Activated CD8-positive, alpha-beta memory T cell treated with anti-CD3 and anti-CD28 coated beads, Interleukin-2, amount 50 U/mL, for 1 hour (primary cell): ENCODE results near the gene SEPTIN8.

Experiments
- DNase-seq: peaks from one replicate; pipeline ENCODE4 v3.0.0-alpha.2; 2020; ENCODE audit errors: extremely low read depth

Gene SEPTIN8, protein sequence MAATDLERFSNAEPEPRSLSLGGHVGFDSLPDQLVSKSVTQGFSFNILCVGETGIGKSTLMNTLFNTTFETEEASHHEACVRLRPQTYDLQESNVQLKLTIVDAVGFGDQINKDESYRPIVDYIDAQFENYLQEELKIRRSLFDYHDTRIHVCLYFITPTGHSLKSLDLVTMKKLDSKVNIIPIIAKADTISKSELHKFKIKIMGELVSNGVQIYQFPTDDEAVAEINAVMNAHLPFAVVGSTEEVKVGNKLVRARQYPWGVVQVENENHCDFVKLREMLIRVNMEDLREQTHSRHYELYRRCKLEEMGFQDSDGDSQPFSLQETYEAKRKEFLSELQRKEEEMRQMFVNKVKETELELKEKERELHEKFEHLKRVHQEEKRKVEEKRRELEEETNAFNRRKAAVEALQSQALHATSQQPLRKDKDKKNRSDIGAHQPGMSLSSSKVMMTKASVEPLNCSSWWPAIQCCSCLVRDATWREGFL

GRCh38 chr5:132777209-132778069 lies at the start of gene SEPTIN8:
SEPTIN8 (minus strand) TSS chr5:132777239; CDS start chr5:132777137, 102 bp downstream.
- DNase-seq = no peak

- DNase-seq = no peak
These were observed 49.5 kb upstream of the SEPTIN8 start for GRCh38 chr5:132826424-132827082.

DNA sequence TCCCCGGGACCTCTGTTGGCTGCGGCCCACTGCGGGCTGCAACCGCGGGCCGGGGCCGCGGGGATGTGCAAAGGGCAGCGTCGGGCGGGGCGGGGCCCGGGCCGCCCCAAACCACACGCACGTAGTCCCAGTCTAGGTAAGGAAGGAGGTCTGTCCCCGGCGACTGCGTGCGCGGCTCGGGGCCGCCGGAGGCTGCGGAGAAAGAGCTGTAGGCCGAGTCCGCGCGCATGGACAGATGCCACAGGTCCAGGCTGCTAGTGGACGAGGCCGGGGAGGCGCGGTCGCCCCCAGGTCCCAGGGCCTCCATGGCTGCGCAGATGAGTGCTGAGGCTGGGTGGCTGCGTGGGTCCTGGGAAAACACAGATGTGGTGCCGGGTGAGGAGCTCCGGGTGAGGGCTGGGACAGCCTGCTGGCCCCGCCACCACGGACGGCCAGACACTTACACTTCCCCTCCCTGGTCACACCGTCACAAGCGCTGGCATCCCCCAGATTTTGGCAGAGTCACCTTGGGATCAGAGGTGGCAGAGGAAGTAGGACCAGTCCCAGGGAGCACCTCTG lies 48.9 kb upstream of the SEPTIN8 start:
- no peak for DNase-seq

- no peak for DNase-seq
These were observed 48.2 kb upstream of the SEPTIN8 start for GRCh38 chr5:132825033-132825833.

DNA sequence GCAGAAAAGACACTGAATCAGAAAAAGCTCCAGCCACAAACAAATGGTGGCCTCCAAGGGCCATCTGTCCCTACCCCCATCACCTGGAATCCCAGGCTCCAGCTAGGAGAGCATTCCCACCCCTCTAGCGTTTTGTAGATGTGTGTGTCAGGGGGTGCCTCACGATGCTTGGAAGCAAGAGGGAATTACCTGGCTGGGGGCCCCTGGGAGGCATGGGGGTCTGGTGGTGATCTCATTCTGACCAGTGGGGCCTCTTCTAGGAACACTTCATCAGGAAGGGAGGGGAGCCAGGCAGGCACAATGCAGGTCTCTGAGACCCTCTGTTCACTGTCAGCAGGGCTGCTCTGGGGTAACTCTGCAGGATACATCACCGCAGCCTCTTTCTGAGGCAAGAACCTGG lies 47.4 kb upstream of the SEPTIN8 start:
- no peak for DNase-seq

GRCh38 chr5:132823481-132824050 lies 46.5 kb upstream of the SEPTIN8 start:
- no peak for DNase-seq

- no peak for DNase-seq
These were observed 45.8 kb upstream of the SEPTIN8 start for GRCh38 chr5:132822650-132823480.

DNA sequence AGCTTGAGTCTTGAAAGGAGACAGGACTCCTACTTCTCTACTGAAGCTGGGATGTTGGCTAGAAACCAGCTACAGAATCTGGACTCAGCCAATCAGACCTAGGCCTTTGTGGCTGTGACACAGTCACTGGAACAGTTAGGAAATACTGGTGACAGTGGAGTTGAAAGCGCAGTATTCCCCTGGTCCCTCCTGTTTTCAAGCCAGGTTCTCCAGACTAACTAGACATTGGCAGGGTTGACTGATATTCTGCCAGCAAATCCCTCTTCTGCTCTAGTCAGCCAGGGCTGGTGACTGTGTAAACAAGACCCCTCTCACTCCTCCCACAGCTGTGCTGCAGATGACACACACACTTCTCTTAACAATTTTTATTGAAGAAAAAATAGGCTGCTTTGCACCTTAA lies 44.8 kb upstream of the SEPTIN8 start:
- DNase-seq = no peak

- DNase-seq = no peak
These were observed 44.3 kb upstream of the SEPTIN8 start for GRCh38 chr5:132821350-132821749.

DNA sequence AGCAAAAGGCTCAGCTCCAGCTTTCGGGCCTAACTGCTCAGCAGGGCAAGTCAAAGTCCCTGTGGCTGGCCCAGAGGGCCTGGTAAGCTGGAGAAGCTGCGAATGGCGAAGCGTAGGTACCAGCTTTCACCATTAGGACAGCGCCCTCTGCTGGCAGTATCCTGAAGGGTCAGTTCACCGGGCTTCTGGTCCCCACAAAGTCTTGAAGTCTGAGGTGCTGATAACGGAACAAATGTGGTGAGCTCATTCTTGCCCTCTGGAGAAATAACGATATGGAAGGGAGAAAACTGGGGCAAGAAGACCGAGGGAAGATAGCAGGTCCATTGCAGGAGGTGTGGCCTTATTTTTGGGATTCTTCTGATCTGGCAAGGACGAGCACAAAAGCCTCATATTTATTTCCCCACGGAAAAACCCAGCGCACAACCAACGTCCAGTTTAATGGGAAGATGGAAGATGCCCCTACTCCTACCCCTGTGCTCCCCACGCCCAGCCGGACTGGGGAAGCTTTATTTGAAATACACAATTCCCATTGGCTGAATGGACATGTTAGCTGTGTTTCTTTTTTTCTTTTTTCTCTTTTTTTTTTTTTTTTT lies 43.2 kb upstream of the SEPTIN8 start:
- peak; percentile 69 for DNase-seq

DNA sequence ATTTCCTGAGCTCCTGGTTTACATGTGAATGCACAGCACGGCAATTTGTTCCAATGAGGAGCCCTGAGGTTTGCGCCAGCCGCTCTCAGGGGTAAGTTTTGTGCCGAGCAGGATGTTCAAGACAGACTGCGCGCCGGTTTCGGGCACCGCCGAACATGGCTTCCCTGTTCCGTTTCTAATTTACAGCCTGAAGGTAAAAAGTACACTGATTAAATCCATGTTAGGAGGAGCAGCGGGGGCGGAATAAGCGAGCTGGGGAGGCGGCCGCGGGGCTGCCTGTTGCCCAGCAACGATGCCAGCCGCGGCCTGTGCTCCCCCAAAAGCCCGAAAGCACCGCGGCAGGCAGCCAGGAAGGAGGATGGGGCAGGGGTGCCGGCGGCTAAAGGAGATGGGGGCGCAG lies 42.4 kb upstream of the SEPTIN8 start:
- DNase-seq = no peak

DNA sequence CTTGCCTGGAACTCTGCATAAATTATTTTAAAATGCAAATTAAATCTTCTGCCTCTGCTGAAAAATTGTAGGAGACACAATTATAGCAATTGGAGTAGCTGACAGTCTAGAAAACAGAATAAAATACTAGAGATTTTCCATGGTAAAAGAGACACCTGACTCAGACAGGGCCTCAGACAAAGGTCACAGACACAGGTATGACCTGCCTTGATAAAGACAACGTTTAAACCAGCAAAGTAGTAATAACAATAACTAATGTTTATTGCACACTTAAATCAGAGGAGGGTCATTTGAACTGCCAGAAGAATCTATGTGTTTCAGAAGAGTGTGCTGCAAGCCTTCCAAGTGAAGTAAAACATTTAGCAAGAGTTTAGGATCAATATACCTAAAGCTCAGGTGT lies 40.0 kb upstream of the SEPTIN8 start:
- DNase-seq = no peak

DNA sequence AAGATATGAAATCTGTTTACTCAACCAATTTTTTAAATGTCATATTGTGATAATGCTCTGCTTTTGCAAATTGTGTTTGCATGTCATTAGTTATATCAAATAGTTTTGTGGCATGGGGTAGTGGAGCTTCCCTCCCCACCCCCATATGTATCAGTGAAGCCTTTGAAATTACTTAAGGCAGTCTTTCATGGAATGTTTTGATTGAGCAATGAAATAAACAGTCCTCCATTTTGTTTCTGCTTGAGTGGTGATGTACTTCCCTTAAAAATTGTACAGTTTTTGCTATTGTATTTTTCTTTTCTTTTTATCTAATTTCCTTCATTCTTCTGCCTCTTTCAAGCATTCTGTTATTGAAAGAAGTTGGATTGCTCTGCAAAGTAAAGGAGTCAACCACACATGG lies 39.5 kb upstream of the SEPTIN8 start:
- no peak for DNase-seq

DNA sequence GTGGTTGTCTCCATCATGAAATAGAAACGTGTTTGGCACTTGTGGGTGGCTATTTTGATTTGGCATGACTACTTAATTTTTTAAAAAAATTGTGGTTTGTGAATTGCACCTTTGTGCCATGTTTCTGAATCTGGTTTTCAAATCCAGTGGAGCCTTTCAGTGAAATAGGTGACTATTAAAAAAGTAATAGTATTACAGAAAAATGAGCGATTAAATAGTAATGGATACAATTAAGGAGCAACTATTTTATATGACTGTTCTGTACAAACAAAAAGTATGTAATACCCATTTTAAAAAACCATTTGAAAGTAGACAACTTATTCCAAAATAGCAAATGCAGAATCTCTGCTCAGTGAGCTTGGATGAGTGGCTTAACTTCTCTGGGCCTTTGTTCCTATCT lies 39.0 kb upstream of the SEPTIN8 start:
- no peak for DNase-seq

- DNase-seq = no peak
These were observed 38.4 kb upstream of the SEPTIN8 start for GRCh38 chr5:132815454-132815853.

DNA sequence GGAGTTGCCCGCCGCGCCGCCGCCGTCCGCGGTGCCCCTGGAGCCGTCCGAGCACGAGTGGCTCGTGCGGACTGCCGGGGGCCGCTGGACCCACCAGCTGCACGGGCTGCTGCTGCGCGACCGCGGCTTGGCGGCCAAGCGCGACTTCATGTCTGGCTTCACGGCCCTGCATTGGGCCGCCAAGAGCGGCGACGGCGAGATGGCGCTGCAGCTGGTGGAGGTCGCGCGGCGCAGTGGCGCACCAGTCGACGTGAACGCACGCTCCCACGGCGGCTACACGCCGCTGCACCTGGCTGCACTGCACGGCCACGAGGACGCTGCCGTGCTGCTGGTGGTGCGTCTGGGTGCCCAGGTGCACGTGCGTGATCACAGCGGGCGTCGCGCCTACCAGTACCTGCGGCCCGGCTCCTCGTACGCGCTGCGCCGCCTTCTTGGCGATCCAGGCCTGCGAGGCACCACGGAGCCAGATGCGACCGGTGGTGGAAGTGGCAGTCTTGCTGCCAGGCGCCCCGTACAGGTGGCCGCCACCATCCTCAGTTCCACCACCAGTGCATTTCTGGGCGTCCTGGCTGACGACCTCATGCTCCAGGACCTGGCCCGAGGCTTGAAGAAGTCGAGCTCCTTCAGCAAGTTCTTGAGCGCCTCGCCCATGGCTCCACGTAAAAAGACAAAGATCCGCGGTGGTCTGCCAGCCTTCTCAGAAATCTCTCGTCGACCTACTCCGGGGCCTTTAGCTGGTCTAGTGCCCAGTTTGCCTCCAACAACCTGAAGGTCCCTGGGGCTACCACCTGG lies 37.7 kb upstream of the SEPTIN8 start:
- DNase-seq = no peak

- DNase-seq = no peak
These were observed 36.8 kb upstream of the SEPTIN8 start for GRCh38 chr5:132813599-132814502.
